HG03575 (cell line): ENCODE results near the gene HS2ST1.
"Not testable (repeated sequence)": the region's sequence is repeated elsewhere in the genome, so short reads cannot be mapped to it uniquely, and the experiment has no call there.

Experiments
- ATAC-seq: cut with Tn5 transposase; IDR thresholded peaks from one replicate; pipeline ENCODE4 v1.9.1; 2021; ENCODE audit not compliant: unreplicated experiment, insufficient number of reproducible peaks, low FRiP score; ENCODE audit errors: extremely low read depth

HS2ST1 gene

DNA sequence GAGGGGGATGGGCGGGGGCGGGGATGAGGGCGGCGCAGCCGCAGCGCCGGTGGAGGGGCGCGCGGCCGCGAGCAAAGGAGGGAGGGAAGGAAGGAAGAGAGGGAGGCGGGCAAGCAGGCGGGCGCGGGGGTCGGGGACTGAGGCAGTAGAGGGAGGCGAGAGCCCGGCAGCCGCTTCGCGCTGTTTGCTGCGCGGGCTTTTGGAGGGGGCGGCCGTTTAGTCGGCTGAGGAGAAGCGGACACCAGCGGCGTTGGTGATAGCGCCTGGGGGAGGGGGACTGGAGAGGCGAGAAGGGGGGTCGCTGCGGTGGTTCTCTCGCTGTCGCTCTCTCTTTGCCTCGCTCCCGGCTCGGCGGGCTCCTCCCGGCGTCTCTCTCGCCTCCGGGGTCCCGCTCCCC, at the start of gene HS2ST1:
HS2ST1 (plus strand) TSS at position 35 of the 397 bp plus-strand sequence.
- ATAC-seq = no peak

GRCh38 chr1:86865973-86866637, 48.3 kb upstream of the HS2ST1 start:
- no peak for ATAC-seq

GRCh38 chr1:86866665-86867064, 47.8 kb upstream of the HS2ST1 start:
- ATAC-seq = no peak

GRCh38 chr1:86867278-86867677, 47.2 kb upstream of the HS2ST1 start:
- ATAC-seq = not testable (repeated sequence)

DNA sequence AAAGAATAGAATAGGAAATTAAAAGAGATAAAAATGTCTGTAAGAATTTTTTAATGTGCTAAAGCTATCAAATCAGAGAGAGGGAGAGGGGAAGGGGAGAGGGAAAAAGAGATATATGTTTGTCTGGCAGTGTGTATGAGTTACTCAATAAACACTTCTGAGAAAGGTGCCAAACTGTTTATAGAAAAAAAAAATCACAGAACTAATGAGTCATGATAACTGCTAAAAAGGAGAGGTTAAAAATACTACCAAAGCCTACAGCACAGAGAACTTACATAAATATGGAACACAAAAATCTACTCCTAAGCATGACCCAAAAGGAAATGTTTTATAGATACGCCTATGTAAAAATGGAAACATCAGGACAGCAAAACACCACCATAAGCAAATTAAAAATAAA, 46.0 kb upstream of the HS2ST1 start:
- no peak for ATAC-seq

DNA sequence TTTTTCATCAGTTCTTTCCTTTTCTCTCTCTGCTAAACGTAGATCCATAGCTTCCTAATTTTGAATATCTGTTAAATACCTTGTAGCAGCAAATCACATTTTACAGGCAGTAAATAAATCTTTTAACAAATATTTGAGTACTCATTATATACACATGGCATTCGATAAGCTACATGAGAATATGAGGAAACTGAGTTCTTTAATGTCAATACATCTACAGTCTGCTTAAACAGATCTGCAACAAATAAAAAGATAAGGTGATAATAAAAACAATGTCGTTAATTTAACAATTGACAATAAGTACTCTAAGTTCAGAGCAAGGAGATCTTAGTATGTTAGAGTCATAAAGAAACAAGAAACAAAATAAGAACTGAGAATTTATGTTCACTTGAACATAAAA, 43.4 kb upstream of the HS2ST1 start:
- ATAC-seq = no peak

- ATAC-seq = no peak
Measured at GRCh38 chr1:86872086-86872485, 42.3 kb upstream of the HS2ST1 start.

GRCh38 chr1:86875722-86876121, 38.7 kb upstream of the HS2ST1 start:
- no peak for ATAC-seq

- ATAC-seq = no peak
Measured at GRCh38 chr1:86887479-86888162, 26.8 kb upstream of the HS2ST1 start.

- no peak for ATAC-seq
Measured at GRCh38 chr1:86888327-86888726, 26.1 kb upstream of the HS2ST1 start.

DNA sequence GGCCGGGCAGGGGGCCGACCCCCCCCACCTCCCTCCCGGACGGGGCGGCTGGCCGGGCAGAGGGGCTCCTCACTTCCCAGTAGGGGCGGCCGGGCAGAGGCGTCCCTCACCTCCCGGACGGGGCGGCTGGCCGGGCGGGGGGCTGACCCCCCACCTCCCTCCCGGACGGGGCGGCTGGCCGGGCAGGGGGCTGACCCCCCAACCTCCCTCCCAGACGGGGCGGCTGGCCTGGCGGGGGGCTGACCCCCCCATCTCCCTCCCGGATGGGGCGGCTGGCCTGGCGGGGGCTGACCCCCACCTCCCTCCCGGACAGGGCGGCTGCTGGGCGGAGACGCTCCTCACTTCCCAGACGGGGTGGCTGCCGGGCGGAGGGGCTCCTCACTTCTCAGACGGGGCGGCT, 15.0 kb upstream of the HS2ST1 start:
- not testable (repeated sequence) for ATAC-seq

DNA sequence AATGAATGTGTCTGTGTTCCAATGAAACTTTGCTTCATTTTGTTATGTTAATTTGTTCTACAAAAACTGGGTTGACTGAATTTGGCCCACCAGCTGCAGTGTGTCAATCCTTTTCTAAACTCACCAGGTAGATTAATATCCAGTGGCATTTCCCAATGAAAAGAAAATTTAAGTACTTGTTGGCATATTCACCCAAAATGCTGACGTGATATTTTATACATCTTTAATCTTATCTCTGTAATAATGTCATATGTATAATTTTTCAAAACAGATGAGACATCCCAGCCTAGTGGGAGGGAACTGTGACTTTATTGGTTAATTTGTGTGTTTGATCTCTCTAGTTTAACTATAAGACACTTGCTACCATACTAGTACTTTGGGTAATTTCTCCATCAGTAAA, 8.6 kb upstream of the HS2ST1 start:
- no peak for ATAC-seq

- ATAC-seq = no peak
Measured at GRCh38 chr1:86906419-86906818, 8.0 kb upstream of the HS2ST1 start.

GRCh38 chr1:86912281-86912900, 2.0 kb upstream of the HS2ST1 start:
- no peak for ATAC-seq

DNA sequence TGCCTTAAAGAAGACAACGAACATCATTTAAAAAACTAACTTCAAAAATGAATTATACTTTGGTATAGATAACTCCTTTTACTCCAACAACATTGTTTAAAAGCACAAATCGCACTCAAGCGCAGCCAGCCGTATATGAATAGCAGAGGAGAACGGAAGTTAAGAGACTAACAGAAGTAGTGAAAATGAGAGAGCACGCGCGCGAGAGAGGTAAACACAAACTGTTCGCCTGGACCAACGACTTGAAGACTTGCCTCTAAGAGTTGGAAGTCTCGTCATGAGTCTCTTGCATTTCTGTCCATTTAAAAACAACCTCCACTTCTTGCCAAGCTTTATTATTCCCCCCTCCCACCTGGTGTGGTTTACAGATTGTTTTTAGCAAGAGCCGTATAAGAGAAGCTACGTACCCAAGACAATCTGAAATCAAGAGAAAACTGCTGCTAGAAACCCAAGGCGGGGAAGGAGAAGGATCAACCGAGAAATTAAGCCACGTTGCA, 988 bp upstream of the HS2ST1 start:
- no peak for ATAC-seq

GRCh38 chr1:86913896-86914600, 387 bp upstream of the HS2ST1 start, which contains the start of gene SELENOF:
SELENOF (minus strand) TSS chr1:86914126; CDS start chr1:86914111, 15 bp downstream.
- ATAC-seq = peak; percentile 48

- no peak for ATAC-seq
Measured at GRCh38 chr1:86914998-86915736, 732 bp downstream of the HS2ST1 start.

DNA sequence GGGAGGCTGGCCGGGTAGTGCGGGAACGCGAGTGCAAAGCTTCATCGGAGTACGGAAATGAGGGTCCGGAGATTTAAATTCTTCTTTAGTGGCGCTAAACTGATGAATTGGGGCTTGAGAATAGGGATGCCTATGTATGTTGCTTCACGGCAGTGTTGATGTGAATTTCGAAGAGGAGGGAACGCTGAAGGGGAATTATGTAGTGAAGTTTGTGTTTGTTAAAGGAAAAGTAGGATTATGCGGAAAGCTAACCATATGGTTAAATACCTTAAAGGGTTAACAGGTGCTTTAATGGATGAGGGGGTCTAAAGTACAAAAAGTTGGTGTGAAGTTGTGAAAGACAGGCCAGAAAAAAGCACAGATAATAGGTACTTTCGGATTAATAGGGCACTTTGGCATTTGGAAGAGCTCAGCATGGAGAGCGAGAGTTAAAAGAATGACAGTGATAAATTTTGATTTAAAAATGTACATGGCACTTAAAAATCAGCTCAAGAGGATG, 1.4 kb downstream of the HS2ST1 start:
- ATAC-seq = no peak

GRCh38 chr1:86916752-86917151, 2.3 kb downstream of the HS2ST1 start:
- no peak for ATAC-seq
